ENCODE results near the gene USP13.

USP13 gene

DNA sequence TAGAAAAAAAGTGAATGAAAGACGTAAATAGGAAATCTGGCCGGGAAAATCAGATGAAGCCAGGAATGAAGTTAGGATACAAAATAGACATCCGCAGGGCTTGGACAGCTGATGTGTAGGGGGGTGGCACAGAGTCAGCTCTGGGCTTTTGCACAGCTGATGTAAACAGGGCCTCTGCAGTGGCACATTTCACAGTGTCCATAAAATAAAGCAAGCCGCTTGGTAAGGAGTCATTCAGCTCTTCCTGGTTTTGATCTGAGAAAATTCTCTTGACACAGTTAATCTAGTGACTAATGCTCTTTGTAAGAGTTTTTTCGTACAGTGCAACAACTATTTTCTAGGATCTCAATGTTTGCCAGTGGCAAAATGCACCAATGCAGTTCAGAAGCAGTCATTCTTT, 153.3 kb downstream of the USP13 start:
- no peak for DNase-seq

DNA sequence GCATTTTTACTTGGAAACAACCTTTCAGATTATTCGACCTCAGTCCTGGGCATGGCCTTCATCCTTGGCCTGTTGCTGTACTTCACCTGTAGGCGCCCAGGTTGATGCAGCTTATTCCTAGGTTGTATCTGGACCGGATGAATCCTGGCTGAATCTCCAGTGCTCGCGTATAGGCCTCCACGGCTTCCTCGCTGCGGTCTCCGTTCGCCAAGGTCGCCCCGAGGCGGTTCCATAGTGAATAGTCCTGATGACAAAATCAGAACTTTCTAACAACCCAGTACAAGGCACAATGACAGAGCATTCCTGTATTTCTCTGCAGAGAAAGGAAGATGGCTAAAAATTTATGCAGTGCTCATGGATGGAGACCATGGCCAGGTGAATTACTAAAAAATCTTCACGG, 154.7 kb downstream of the USP13 start:
- DNase-seq: no peak

DNA sequence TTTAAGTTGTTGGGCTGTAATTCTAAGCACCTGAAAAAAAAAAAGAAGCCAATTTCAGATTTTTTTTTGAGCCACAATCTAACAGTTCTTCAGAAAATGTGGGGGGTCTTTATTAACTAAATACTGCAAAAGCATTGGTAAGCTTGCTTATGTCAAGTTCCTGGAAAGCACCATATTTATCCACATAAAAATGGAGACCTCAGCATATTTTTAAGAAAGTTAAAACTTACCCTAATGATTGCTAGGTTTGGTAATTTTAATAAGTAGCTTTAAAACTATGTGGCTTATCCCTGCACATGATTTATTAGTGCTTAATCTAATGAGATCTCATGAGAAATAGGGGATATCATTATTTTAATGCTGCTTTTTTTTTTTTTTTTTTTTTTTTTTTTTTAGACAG, 156.8 kb downstream of the USP13 start:
- no peak for DNase-seq

DNA sequence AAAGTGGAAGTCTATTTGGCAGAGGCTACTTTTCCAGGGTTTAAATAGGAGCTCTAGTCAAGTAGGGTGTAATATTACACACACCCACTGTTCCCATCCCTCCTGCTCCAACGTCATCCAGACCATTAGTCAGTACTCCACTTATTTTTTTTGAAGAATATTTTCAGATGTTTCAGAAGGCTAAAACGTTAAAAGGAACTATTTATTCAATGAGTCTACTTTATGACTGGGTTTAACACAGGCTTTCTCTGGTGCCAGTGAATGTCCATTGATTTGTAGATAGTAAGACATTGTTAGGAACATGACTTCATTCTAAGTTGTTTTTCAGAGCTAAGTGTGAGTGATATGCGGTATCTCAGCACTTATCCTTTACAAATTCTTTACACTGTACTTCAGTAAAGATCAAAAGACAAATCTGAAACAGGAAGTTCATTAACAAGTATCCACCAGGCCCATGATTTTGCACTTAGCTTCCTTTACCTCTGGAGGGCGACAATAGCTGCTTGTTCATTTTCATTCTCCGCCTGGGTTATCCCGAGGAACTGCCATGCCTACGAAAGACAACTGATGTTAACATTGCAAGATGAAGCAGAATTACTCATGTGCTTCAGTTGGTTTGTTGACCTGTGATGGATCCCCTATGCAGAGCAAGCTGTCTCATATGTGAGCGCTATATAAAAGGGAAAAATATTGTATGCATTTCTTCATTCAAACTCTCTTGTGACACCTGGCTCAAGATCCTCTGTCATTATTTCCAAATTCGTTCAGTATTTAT, 158.7 kb downstream of the USP13 start:
- DNase-seq: peak; percentile 78

DNA sequence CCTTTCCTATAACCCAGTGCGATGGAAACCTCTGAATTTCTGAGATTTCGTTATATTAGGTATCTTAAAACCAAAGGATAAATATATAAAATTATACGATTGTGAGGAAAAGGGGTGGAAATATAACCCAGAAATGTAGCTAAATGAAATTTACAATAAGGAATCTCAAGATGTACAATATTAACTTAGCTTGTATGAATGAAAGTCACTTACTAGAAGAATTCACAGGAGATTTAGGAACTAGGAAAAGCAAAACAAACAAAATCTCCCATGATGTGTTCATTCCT, 159.2 kb downstream of the USP13 start:
- DNase-seq: no peak

DNA sequence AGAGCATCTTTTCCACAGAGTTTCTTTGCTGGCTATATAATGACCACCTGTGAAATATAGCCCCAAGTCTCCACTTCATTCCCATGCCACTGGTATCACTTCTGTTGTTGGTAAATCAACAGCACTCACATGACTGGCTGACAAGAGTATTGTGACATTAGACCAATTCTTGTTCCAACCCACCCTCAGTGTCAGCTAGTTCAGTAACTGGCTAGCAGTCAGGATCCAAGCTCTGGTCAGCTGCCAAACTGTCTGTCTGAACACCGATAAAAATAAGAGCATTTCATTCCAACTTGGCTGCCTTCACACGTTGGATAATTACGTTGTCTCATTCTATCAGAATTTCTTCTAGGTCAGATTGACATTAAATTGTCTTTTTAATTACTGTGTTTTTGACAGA, 166.5 kb downstream of the USP13 start:
- no peak for DNase-seq

DNA sequence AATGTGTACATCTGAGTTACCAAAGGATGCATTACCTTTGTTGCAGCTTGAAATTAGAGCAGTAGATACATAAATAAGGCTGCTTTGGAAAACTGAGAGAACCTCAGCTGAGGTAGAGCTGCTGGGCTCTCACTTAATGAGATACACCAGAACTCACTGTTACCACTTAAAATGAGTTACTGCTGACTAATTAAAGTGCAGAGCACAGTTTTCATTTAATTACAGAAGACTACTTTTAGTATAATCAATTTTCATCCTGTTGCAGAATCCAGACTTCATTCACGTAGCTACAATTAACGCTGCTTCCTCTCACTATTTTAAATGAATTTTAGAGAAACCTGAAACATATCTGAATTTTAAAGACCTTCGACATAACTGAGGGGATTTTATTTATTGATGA, 169.5 kb downstream of the USP13 start:
- no peak for DNase-seq

DNA sequence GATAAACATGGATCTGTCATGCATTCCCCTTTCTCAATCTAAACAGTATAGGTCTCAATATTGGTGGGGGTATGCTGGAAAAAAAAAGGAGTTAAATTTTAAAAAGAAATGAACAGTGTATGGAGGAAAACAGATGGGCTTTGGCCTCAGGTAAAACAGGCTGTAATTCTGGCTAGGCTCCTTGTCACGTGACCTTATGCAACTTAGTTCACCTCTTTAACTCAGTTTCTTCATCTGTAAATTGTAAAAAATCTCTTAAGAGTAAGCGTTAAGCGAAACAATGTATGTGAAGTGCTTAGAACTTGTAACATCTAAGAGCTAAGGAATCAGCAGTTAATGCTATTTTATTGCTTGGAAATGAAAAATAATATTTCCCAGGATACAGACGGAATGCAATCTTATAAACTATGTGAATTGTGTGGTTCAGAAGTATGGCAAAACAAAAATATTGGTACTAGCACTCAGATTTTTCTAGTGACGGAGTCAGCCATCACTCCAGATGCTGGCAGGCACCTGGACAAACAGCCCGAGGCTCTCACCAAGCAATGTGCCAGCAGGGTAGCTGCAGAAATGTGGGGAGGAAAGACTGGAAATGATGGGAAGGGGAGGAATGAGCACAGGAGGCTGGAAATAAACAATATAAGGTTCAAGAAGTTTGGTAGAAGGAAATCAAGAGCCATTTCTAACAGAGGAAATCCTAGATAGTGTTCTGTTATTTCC, 172.8 kb downstream of the USP13 start:
- DNase-seq: no peak

DNA sequence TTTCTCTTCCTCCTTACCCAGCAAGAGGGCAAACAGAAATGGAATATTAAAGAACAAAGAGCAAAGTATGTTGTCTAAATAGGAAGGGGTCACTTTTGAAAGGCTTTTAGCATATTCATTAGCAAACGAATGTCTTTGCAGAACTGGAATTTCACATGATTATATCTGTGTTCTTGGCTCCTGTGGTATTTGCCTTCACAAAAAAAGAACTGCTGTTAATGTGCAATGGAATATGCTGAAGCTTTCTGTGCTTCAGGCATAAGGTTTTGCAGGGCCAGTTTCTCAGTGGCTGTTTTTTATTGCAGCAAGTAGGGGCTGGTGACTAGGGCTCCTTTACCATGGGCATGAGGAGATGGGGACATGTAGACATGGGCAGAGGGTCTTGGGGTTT, 173.4 kb downstream of the USP13 start:
- no peak for DNase-seq

DNA sequence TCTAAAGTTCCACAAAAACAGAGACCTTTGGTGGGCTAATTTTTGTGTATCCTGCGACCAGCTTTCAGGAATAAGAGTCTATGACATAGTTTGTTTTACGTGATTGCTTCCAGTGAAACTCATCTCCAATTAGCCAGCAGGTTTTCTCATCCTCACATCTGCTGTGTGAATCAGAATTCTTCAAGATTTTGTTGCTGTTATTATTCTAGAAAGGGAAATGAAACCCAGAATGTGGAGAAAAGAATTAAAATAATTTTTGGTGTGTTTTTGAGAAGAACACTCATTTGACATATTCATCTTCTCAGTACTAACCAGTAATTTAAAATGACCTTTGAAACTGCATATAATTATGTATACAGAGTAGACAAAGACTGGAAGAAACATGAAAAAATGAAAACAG, 175.9 kb downstream of the USP13 start:
- no peak for DNase-seq

DNA sequence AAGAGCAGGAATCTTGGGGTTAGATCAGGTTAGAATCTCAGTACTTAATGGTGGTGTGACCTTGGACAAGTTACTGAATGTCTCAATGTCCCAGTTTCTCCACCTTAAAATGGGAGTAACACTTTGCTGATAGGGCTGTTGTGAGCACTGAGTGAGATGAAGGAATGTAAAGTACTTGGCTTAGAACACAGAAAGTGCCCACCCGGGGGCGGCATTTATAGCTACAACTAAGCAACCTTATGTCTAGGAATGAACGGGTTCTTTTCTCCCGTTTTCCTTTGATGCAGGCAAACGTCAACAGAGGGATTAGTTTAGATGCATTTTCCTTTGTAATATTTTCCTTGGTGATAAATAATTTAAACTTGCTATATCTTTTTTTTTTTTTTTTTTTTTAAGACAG, 176.6 kb downstream of the USP13 start:
- no peak for DNase-seq

DNA sequence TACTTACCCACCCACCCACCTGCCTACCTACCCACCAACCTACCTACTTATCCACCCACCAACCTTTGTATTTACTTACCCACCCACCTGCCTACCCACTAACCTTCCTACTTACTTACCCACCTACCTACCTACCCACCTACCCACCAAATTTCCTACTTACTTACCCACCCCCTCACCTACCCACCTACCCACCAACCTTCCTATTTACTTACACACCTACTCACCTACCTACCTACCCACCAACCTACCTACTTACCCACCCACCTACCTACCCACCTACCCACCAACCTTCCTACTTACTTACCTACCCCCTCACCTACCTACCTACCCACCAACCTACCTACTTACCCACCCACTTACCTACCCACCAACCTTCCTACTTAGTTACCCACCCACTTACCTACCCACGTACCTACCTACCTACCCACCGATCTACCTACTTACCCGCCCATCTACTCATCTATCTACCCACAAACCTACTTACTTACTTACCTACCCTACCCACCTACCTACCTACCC, 179.6 kb downstream of the USP13 start:
- DNase-seq: no peak

DNA sequence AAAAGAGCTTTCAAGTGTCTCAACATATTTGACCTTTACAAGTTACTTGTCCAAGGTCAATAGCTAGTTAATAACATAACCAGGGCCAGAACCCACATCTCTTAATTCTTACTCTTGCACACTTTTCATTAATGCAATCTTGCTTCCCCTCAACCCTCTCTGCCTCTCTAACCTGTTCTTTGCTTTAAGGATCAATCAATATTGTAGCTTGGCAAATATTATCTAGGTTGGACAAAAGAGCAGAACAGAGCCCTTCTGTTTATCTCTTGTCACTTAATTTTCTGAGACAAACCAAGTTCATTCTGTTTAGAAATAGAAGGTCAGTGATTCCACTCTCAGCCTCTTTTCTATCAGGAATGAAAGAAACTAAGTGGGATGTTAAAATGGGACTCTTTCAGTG, 180.5 kb downstream of the USP13 start:
- DNase-seq: no peak

DNA sequence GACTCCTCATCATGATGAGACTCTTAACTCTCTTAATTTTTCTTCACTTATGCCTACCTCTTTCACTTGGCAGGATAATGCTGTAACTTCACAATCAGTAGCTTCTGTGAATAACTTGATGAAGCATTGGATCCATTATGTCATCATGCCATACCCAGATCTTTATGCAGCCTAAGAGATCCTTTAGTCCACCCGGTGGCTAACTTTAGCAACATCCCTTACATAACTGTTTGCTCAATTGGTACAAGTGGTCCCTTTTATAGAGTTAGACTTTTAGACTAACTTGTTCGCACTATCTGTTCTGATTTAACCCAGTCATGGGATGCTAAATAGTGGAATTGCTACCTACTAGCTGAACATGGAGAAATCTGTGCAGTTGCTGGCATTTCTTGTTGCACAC, 184.5 kb downstream of the USP13 start:
- peak; percentile 31 for DNase-seq
